Adrenal gland (tissue), 12 donors: ENCODE measurements around the gene ADAM30. TPM values are rescaled to one million over a fixed set of nuclear protein-coding genes. Genes with fewer than 3 reads are reported as not detected.

ENCODE experiments used
- DNase-seq, 7 donors: peaks; one replicate each; pipeline ENCODE4 v3.0.0-alpha.2; 2019 to 2020
- H3K27ac ChIP-seq, 5 donors: fragments of 200-600 bp; sonication (generic) in 4 of 5; 1 replicate in 3 of 5; 2 replicates in 2 of 5; pipeline versions ENCODE4 v1.5.1 to v1.8.0; 2016 to 2020; ENCODE audit warnings: mild to moderate bottlenecking in 1 of 5
- H3K27me3 ChIP-seq: fragments of 200-600 bp; 2 replicates; pipeline ENCODE4 v1.8.0; 2021
- H3K36me3 ChIP-seq, 2 donors: fragments of 200-600 bp; replicated peaks in 1 of 2; 1 replicate in 1 of 2; 2 replicates in 1 of 2; pipeline versions ENCODE4 v1.5.1 to v1.8.0; 2018 to 2022
- H3K4me1 ChIP-seq, 2 donors: fragments of 200-600 bp; replicated peaks in 1 of 2; 1 replicate in 1 of 2; 2 replicates in 1 of 2; pipeline versions ENCODE4 v1.5.1 to v1.8.0; 2018 to 2021
- H3K4me3 ChIP-seq, 4 donors: fragments of 200-600 bp; sonication (generic) in 3 of 4; one replicate each; pipeline ENCODE4 v1.5.1; 2016 to 2018
- H3K9me3 ChIP-seq, 3 donors: fragments of 200-600 bp; sonication (generic) in 1 of 3; replicated peaks in 1 of 3; 1 replicate in 2 of 3; 2 replicates in 1 of 3; pipeline versions ENCODE4 v1.5.1 to v1.8.0; 2016 to 2021
- CTCF ChIP-seq, 6 experiments: fragments of 450-650 bp in 4 of 6; fragments of 200-600 bp in 2 of 6; sonication (generic) in 1 of 6; IDR thresholded peaks; 1 replicate in 5 of 6; 2 replicates in 1 of 6; pipeline versions ENCODE4 v1.5.1 to v1.8.0; 2016 to 2021; ENCODE audit warnings: antibody characterized with exemption in 6 of 6, mild to moderate bottlenecking in 2 of 6, moderate library complexity in 1 of 6
- POLR2A ChIP-seq, 2 donors: fragments of 450-650 bp; IDR thresholded peaks; one replicate each; pipeline ENCODE4 v1.6.1; 2017; ENCODE audit warnings: antibody characterized with exemption in 2 of 2, mild to moderate bottlenecking in 2 of 2, moderate library complexity in 1 of 2
- WGBS, 4 donors: extraction: QIAGEN DNeasy Blood & Tissue Kit in 2 of 4; methylation state at CpG; one replicate each; pipeline versions ENCODE4 v1.1.5 to v1.1.7; 2013 to 2017; 5-methylcytosine and 5-hydroxymethylcytosine counted together
- intact Hi-C, 2 donors: fragments of 100-400 bp; cut with DNase I; formaldehyde crosslinking; loops; one replicate each; pipeline versions ENCODE4 v1.14.1 to v1.15.0; 2022 to 2023
- polyA plus RNA-seq, 3 donors: library from polyadenylated mRNA; stranded (reverse); fragments of 200-250 nt in 2 of 3; fragments of 350-450 nt in 1 of 3; fragmentation: Illumina TruSeq in 1 of 3; extraction: RNeasy Lipid Tissue Mini Kit (QIAGEN cat#74804) in 1 of 3; gene quantifications; one replicate each; pipeline ENCODE4 v1.2.3, GENCODE V29; 2013 to 2014
- total RNA-seq, 9 donors: library from RNA; depleted of rRNA in 4 of 9; stranded (reverse); fragments of >200 nt in 4 of 9; fragments of 120-200 nt in 1 of 9; fragmentation: NEBNext Ultra II Directional in 1 of 9; extraction: Animal tissue kit (Norgen Biotek cat#: 25700) in 1 of 9; gene quantifications; one replicate each; pipeline versions ENCODE4 v1.1.0 to v1.2.4, GENCODE V29; 2013 to 2023
- donor health status: healthy with polysubstance abuse.
- donor health status: Bipolar disorder and iron deficiency.
- donor health status: DM: yes; HTN: yes; CAD: no.
- donor health status: DM: no; HTN: no; CAD: no.
- donor health status: DM: no; HTN: no; CAD: no.
- donor health status: DM: yes; HTN: yes; CAD: no.

The ADAM30 gene
- total and polyA plus RNA-seq, 12 donors = not detected

GRCh38 chr1:119920104-119920968, 24.0 kb upstream of the ADAM30 start:
- Histone ChIP-seq H3K9me3 (no peaks in the 10 kb centered on the region), H3K36me3 (peaks cover 0 to 93% of the 10 kb centered on the region in 2 donors), H3K27ac (no peak overlapping the region), H3K27me3 (no peaks in the 10 kb centered on the region), H3K4me1 (no peaks in the 10 kb centered on the region), H3K4me3 (no peak overlapping the region)
- TF ChIP-seq CTCF (IDR thresholded peaks at IDR 0.05) (no peak), POLR2A (IDR thresholded peaks at IDR 0.05) (no peak)
- intact Hi-C loops = no loop called here
- 89 to 94% (median 92%) methylated on average over 6 to 8 of the region's 8 CpGs for WGBS, 4 donors
- no peak for DNase-seq

GRCh38 chr1:119919241-119919640, 22.9 kb upstream of the ADAM30 start:
- Histone ChIP-seq H3K4me3 (no peak overlapping the region), H3K27me3 (no peaks in the 10 kb centered on the region), H3K4me1 (no peaks in the 10 kb centered on the region), H3K27ac (no peak overlapping the region), H3K9me3 (no peaks in the 10 kb centered on the region), H3K36me3 (peaks cover 0 to 91% of the 10 kb centered on the region in 2 donors)
- intact Hi-C loops = no loop called here
- no peak for DNase-seq
- WGBS, 4 donors = 90 to 98% (median 93%) methylated on average over 5 to 7 of the region's 7 CpGs
- TF ChIP-seq POLR2A (IDR thresholded peaks at IDR 0.05) (no peak), CTCF (IDR thresholded peaks at IDR 0.05) (no peak)

GRCh38 chr1:119918301-119918700, 22.0 kb upstream of the ADAM30 start:
- TF ChIP-seq CTCF (IDR thresholded peaks at IDR 0.05) (no peak), POLR2A (IDR thresholded peaks at IDR 0.05) (no peak)
- no peaks in the 10 kb centered on the region for H3K4me1 ChIP-seq
- no peaks in the 10 kb centered on the region for H3K27me3 ChIP-seq
- H3K4me3 ChIP-seq = no peak overlapping the region
- intact Hi-C loops = no loop called here
- no peak overlapping the region for H3K27ac ChIP-seq
- no peaks in the 10 kb centered on the region for H3K9me3 ChIP-seq
- peaks cover 0 to 88% of the 10 kb centered on the region in 2 donors for H3K36me3 ChIP-seq
- DNase-seq = no peak
- WGBS, 4 donors = 94 to 95% (median 94%) methylated on average over 7 of the region's 7 CpGs

- no peaks in the 10 kb centered on the region for H3K27me3 ChIP-seq
- H3K27ac ChIP-seq = no peak overlapping the region
- H3K4me1 ChIP-seq = no peaks in the 10 kb centered on the region
- no peak overlapping the region for H3K4me3 ChIP-seq
- H3K9me3 ChIP-seq = no peaks in the 10 kb centered on the region
- peaks cover 0 to 80% of the 10 kb centered on the region in 2 donors for H3K36me3 ChIP-seq
- no peak for DNase-seq
- 84 to 96% (median 89%) methylated on average over 5 of the region's 5 CpGs for WGBS, 4 donors
- intact Hi-C loops = no loop called here
- TF ChIP-seq CTCF (IDR thresholded peaks at IDR 0.05) = no peak
- no peak for TF ChIP-seq POLR2A (IDR thresholded peaks at IDR 0.05)
These were observed 21.2 kb upstream of the ADAM30 start for GRCh38 chr1:119917304-119918055.
